ENCODE data around the gene ATP6V0A4.

GRCh38 chr7:138738551-138739335, 59.3 kb downstream of the ATP6V0A4 start:
- TF ChIP-seq POLR2AphosphoS5 (IDR thresholded peaks at IDR 0.05; ENCODE audit: insufficient read depth in 1 of 2, low read depth in 1 of 2) (no peak), POLR2A (IDR thresholded peaks at IDR 0.05) (no peak), CTCF (IDR thresholded peaks at IDR 0.05) (peak; percentile 34 to 61 (median 43))
